DMS 273 (cell line): ENCODE results near the gene FDCSP.
A peak's percentile ranks its signal among the peaks of the same experiment; 100 is the strongest.
"Not testable (repeated sequence)": the region's sequence is repeated elsewhere in the genome, so short reads cannot be mapped to it uniquely, and the experiment has no call there.

Experiments used
- DNase-seq: peaks from one replicate; lab custom pipeline; 2025; ENCODE audit not compliant: unreplicated experiment; lab: John Stamatoyannopoulos, UW

FDCSP gene

DNA sequence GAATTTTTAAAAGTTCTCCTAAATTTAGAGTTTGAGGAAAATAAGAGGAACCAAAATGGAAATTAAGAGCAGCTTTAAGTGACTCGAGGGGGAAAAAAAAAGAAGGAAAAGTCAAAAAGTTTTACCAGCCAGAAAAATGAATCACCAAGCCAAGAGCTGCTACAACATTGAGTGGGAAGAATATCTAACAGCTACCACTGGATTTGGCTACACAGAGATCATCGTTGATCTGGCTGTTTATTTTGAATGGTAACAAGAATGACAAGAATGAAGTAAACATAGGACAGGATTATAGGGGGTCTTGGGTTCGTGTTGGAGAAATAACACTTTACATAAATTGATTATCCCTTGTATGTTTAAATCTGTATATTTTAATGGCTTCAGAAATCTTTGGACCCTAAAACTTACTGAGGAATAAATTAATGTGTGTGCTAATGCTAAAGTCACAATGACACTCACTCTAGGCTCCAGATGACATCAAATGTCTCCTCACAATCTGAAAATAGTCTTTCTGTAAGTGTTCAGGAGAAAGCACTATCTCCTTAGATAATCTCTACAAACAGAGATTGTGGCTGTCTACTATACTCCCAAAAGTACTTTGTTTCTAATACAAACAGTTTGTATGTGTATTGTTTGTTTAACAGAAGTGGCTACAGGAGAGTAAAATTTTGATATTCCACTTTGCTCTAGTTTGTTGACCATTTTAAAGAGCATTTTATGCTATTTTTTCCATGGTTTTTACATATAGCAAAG, 13.4 kb downstream of the FDCSP start:
- no peak for DNase-seq

DNA sequence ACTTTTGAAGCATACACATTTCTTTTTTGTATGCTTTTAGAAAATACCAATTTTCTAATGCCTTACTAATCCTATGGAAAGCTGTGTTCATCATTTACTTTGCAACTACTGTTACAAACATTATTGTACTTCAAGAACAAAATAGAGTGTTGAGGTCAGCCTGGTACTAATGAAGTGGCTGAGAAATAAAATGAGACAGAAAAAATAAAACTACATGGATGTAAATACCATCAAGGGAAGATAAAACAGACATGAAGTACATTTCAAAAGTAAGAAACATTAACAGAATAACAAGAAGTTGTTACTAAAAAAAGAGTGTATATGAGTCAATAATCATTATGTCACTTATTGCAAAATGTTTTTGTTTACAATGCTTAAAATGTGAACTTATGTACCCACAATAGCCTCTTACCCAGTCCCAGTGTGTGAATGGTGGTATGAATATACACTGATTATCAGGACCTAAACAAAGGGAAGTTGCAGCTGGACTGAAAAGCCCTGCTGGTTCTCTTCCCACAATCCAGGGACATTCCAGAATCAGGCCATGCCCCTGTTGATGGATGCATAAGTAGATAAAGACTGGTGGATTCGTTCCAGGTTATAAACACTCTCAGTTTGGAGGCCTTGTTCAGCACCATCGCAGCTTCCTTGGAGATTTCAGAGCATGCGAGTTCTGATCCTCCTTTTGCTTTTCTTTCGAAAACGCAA, 14.1 kb downstream of the FDCSP start:
- no peak for DNase-seq

DNA sequence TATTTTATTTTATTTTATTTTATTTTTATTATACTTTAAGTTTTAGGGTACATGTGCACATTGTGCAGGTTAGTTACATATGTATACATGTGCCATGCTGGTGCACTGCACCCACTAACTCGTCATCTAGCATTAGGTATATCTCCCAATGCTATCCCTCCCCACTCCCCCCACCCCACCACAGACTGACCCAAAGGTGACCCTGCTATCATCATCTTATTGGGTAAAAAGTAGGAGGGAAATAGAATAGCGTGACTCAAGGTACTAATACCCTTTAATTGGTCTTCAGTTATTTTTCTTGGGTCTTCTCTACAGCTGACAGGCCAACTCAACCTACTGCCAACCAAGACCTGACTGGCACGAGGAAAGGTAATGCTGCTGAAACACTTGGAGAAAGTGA, 16.4 kb downstream of the FDCSP start, which contains the start of gene CSN3:
Gene CSN3, plus strand, starts transcription at position 301 of the 400 bp plus-strand sequence. CDS start 2,223 bp downstream, outside the sequence.
- not testable (repeated sequence) for DNase-seq

DNA sequence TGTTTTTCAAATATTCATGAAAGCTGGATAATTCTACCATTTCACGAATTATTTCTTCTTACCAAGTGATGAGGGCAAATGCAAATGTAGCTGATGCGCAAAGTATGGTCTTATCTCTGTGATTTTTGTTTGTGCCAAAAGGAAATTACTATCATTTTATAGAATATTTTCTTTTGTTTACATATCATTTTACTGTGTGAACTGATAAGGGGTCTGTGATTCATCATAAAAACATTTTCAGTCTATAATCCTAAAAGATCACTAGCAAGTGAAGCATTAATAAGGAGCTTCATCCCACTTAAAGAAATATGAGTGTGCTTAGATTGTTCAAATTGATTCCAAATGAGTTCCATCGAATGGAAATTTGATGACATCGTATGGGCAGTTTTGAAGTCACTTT, 17.2 kb downstream of the FDCSP start:
- DNase-seq, result no peak

DNA sequence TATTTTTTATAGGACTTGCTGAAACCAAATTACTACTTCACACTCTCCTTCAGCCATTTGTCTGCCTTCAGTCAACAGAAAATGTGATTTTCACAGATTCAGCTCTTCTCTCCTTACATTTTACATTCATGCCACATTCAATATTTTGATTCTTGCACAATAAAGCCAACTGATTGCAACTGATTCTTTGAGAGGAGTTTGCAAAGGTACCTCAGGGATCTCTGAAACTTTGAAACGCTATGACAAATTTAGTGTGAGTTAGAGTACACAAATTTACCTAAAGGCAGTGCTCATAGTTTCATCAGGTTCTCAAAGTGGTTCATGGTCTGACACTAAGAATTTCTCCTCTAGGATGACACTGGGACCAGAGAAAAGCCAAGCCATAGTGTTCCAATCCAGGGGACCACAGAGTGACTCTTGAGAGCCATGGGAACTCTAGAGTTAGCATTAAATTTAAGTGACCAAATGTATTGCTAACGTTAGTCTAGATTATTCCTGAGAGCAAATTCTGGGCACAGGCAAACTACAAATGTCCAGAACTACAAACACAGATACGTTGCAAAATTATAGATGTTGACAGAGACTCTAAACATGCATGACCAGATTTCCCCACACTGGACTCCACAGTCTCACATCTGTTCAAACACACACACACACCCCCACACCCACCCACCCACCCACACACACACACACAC, 25.5 kb downstream of the FDCSP start:
- no peak for DNase-seq

DNA sequence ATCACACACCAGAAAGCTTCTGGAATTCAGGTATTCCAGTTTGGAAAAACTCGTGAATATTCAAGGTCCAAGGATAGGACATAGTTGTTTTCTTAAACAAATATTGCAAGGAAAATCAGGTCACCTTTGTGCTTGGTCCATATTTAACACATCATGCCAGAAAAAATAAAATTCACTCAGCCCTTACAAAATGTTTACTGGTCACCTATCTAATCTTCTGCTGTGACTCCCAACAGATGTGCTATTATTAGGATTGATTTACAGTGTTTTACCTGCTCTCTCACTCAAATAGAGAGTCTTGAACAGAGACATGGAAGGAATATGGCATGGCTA, 26.0 kb downstream of the FDCSP start:
- DNase-seq, result no peak

DNA sequence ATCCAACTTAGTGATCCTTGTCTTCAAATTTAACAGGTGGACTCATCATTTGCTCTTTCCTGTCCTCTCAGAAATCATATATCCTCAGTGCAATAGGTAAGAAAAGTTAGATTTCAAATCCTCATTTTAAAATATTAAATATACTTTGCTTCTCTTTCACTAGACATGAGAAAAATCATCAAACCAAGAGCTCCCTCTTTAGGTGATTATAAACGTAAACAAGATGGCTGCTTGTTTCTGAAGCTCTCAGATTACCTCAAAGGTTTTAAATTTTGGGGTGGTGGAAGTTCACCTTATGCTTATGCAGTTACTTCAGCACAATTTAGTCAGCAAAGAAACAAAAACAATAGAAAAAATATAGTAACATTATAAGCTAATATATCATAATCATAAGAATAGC, 43.8 kb downstream of the FDCSP start:
- peak; percentile 0 for DNase-seq

DNA sequence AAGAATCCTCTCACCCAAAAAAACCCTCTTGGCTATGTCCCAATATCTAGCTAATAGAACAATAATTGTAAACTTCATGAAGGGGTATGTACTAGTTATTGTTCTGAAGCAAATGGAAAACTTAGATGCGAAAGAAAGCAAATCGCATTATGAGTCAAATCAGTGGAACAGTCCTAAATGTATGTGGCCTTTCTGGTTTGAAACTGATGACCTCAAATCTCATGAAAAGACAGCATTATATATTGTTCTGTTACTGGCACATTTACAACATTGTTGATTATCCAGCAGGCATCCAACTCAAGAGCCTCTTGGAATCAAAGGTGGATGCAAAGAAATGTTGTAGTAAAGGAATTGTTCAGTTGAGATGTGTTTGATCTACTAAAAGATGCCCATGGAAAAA, 51.2 kb downstream of the FDCSP start:
- no peak for DNase-seq

DNA sequence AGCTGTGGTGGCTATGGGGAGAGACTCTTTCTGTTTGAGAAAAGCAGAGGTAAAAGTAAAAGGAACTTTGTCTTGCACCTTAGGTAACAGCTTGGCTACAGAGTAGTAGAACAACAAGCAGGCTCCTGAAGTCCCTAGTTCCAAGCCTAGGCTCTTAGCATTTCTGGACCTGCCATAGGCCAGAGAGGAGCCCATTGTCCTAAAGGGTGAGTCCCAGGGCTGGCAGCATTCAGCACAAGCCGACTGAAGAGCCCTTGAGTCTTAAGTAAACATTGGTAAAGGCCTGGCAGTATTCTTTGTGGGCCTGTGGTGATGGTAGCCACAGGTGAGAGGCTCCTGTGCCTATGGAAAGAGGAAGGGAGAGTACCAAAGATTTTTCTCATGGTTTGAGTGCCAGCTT, 54.6 kb downstream of the FDCSP start:
- no peak for DNase-seq
